ENCODE results near the gene PRKAR2B.
"Not testable (repeated sequence)": the region's sequence is repeated elsewhere in the genome, so short reads cannot be mapped to it uniquely, and the experiment has no call there.

GRCh38 chr7:107042326-107042910, 2.1 kb upstream of the PRKAR2B start:
- TF ChIP-seq CTCF, POLR2A (IDR thresholded peaks at IDR 0.05): not testable (repeated sequence)

Measured in Peyer's patch (tissue), 4 donors.